Activated B cell treated with CpG ODN at 0.5 μM for 24 hours (primary cell): Measurements from ENCODE around the gene POLR3A. TPM values are rescaled to one million over a fixed set of nuclear protein-coding genes. Genes with fewer than 3 reads are reported as not detected.
A peak's percentile ranks its signal among the peaks of the same experiment; 100 is the strongest.

Experiments
- ATAC-seq: fragments of 200-7000 bp; cut with Tn5 transposase; one replicate; pipeline ENCODE4 v1.10.0; 2021; ENCODE audit warnings: low read depth, mild to moderate bottlenecking, moderate library complexity
- CTCF ChIA-PET: fragments of 350-600 bp; sonication (Branson Sonifier 250); formaldehyde crosslinking; loops from one replicate; lab custom pipeline; 2021; ENCODE audit warnings: antibody characterized with exemption; lab: Charles Lee
- POLR2A ChIA-PET: fragments of 350-600 bp; sonication (Branson Sonifier 250); formaldehyde crosslinking; loops from one replicate; lab custom pipeline; 2021; ENCODE audit warnings: antibody characterized with exemption; lab: Charles Lee
- DNase-seq: peaks from one replicate; pipeline ENCODE4 v3.0.0; 2022
- H3K27ac Mint-ChIP-seq: one replicate; pipeline ENCODE4 v1.8.0; 2020; ENCODE audit warnings: mixed read lengths
- H3K27me3 Mint-ChIP-seq: one replicate; pipeline ENCODE4 v1.8.0; 2021; ENCODE audit warnings: mixed read lengths
- H3K36me3 Mint-ChIP-seq: one replicate; pipeline ENCODE4 v1.8.0; 2021; ENCODE audit warnings: low read depth, mixed read lengths
- H3K4me1 Mint-ChIP-seq: one replicate; pipeline ENCODE4 v1.8.0; 2021; ENCODE audit warnings: mixed read lengths
- H3K4me3 Mint-ChIP-seq: one replicate; pipeline ENCODE4 v1.8.0; 2020; ENCODE audit warnings: mild to moderate bottlenecking, mixed read lengths
- H3K9me3 Mint-ChIP-seq: one replicate; pipeline ENCODE4 v1.8.0; 2020; ENCODE audit warnings: mixed read lengths
- CTCF ChIP-seq: fragments of 200-600 bp; IDR thresholded peaks from one replicate; pipeline ENCODE4 v1.8.0; 2022; ENCODE audit warnings: antibody characterized with exemption, mild to moderate bottlenecking
- intact Hi-C: fragments of 100-400 bp; cut with micrococcal nuclease; formaldehyde crosslinking; loops from one replicate; pipeline ENCODE4 v1.15.1; 2024
- total RNA-seq: library from RNA; stranded (reverse); gene quantifications from 2 replicates; pipeline ENCODE4 v1.2.3, GENCODE V29; 2022

The POLR3A gene
- total RNA-seq, 1 donor from 2014 or later: 20.3 TPM

DNA sequence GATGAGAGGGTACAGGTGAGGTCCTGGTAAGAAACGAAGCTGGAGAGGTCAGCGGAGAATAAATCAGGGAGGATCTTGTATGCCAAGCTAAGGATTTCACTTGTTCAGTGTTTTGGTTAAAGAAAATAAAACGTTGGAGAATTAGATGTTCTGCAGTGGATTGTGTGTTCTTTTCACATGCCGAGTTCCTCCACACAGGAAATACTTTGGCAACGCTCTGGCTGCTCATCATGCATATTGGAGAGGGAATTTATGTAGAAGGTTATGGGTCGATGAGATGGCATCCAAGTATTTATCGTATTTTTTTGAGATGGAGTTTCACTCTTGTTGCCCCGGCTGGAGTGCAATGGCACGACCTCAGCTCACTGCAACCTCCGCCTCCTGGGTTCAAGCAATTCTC is 15.4 kb upstream of the POLR3A start:
- ChIA-PET CTCF (interaction anchor here (6.0 kb wide), 1 partner anchor 1151 kb away, joined by 99 read pairs; no protein-coding TSS in a partner anchor), POLR2A (interaction anchor here (0.8 to 1.5 kb wide), 4 partner anchors 11 to 1214 kb away, joined by 3 to 6 read pairs (median 3); no protein-coding TSS in a partner anchor)
- H3K4me3 Mint-ChIP-seq: no peak overlapping the region
- intact Hi-C loops: loop anchor here (5.0 to 10.0 kb wide), 4 partner anchors 170 to 1023 kb away; partner anchors contain the start of gene ZMIZ1
- no peaks in the 10 kb centered on the region for H3K27me3 Mint-ChIP-seq
- no peak overlapping the region for H3K27ac Mint-ChIP-seq
- H3K36me3 Mint-ChIP-seq: peaks cover 46% of the 10 kb centered on the region
- DNase-seq: no peak
- ATAC-seq: no peak
- H3K4me1 Mint-ChIP-seq: peaks cover 34% of the 10 kb centered on the region
- TF ChIP-seq CTCF: no peak
- no peaks in the 10 kb centered on the region for H3K9me3 Mint-ChIP-seq

GRCh38 chr10:78044179-78044578 is 14.9 kb upstream of the POLR3A start:
- no peak for TF ChIP-seq CTCF
- Mint-ChIP-seq H3K4me1 (peaks cover 36% of the 10 kb centered on the region), H3K4me3 (no peak overlapping the region), H3K27ac (peak overlapping the region; percentile 3), H3K9me3 (no peaks in the 10 kb centered on the region), H3K27me3 (no peaks in the 10 kb centered on the region), H3K36me3 (peaks cover 51% of the 10 kb centered on the region)
- no peak for DNase-seq
- intact Hi-C loops: loop anchor here (10.0 kb wide), 2 partner anchors 171 to 931 kb away; no protein-coding TSS in a partner anchor
- ChIA-PET POLR2A (interaction anchor here (0.8 to 1.0 kb wide), 2 partner anchors 10 to 14 kb away, joined by 3 to 6 read pairs; no protein-coding TSS in a partner anchor), CTCF (interaction anchor here (6.0 kb wide), 1 partner anchor 1152 kb away, joined by 99 read pairs; no protein-coding TSS in a partner anchor)
- ATAC-seq: no peak

DNA sequence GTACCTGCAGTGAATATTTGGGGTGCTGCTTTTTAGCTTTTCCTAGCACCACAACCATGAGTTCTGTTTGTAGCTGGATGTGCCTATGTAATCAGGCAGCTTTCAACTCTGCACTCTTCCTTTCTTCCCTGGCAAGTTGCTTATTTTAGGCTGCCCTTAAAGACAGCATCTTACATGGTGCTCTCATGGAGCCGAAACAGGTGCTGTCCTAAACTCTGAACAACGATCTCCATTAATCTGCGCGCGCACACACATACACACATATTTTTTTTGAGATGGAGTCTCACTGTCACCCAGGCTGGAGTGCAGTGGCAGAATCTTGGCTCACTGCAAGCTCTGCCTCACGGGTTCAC is 13.4 kb upstream of the POLR3A start:
- Mint-ChIP-seq H3K4me3 (no peak overlapping the region), H3K27ac (no peak overlapping the region), H3K36me3 (peaks cover 65% of the 10 kb centered on the region), H3K4me1 (peaks cover 46% of the 10 kb centered on the region), H3K9me3 (no peaks in the 10 kb centered on the region), H3K27me3 (no peaks in the 10 kb centered on the region)
- no peak for ATAC-seq
- no peak for DNase-seq
- ChIA-PET CTCF (interaction anchor here (0.7 to 1.8 kb wide), 3 partner anchors 13 to 1155 kb away, joined by 3 to 4 read pairs (median 3); partner anchors contain the start of gene POLR3A), POLR2A (interaction anchor here (1.6 kb wide), 1 partner anchor 9 kb away, joined by 4 read pairs; the partner anchor contains the start of gene RPS24)
- intact Hi-C loops: loop anchor here (10.0 kb wide), 2 partner anchors 172 to 932 kb away; no protein-coding TSS in a partner anchor
- TF ChIP-seq CTCF: no peak

- POLR2A ChIA-PET: interaction anchor here (1.6 kb wide), 1 partner anchor 8 kb away, joined by 4 read pairs; the partner anchor contains the start of gene RPS24
- H3K4me1 Mint-ChIP-seq: peaks cover 48% of the 10 kb centered on the region
- peaks cover 69% of the 10 kb centered on the region for H3K36me3 Mint-ChIP-seq
- DNase-seq (no peak), ATAC-seq (no peak)
- CTCF ChIA-PET: interaction anchor here (0.7 to 1.8 kb wide), 3 partner anchors 13 to 1155 kb away, joined by 3 to 4 read pairs (median 3); partner anchors contain the start of gene POLR3A
- no peaks in the 10 kb centered on the region for H3K27me3 Mint-ChIP-seq
- TF ChIP-seq CTCF: no peak
- no peaks in the 10 kb centered on the region for H3K9me3 Mint-ChIP-seq
- intact Hi-C loops: loop anchor here (10.0 kb wide), 2 partner anchors 173 to 933 kb away; no protein-coding TSS in a partner anchor
- H3K27ac Mint-ChIP-seq: peak overlapping the region; percentile 59
- H3K4me3 Mint-ChIP-seq: no peak overlapping the region
These were observed 12.9 kb upstream of the POLR3A start for GRCh38 chr10:78042058-78042751.
